MCF 10A (cell line): ENCODE data around the gene UMODL1. TPM values are rescaled to one million over a fixed set of nuclear protein-coding genes. Genes with fewer than 3 reads are reported as not detected.

Source experiments
- BruUV-seq: library from RNA; stranded (reverse); fragments of 400-500 nt; replicated peaks from 2 replicates; lab custom pipeline; 2021; lab: Mats Ljungman, UMichigan
- CTCF ChIA-PET: fragments of 300-600 bp; sonication (Branson Sonifier 250); formaldehyde crosslinking; extraction: SDS; loops from one replicate; lab custom pipeline; 2021; ENCODE audit warnings: antibody characterized with exemption, inconsistent platforms; lab: Yijun Ruan, JAX
- POLR2A ChIA-PET: fragments of 300-600, 350-650 bp; sonication (Branson Sonifier 250); formaldehyde crosslinking; extraction: SDS; loops from one replicate; lab custom pipeline; 2020; ENCODE audit warnings: antibody characterized with exemption, inconsistent platforms; lab: Yijun Ruan, JAX
- DNase-seq: peaks from one replicate; pipeline ENCODE4 v3.0.0-alpha.2; 2018; ENCODE audit not compliant: unreplicated experiment
- H3K27ac Mint-ChIP-seq: one replicate; pipeline ENCODE4 v1.8.0; 2022; ENCODE audit warnings: mild to moderate bottlenecking, low read depth, mixed read lengths; ENCODE audit not compliant: unreplicated experiment
- H3K27me3 Mint-ChIP-seq: one replicate; pipeline ENCODE4 v1.8.0; 2022; ENCODE audit warnings: mixed read lengths; ENCODE audit not compliant: insufficient read depth, unreplicated experiment
- H3K36me3 Mint-ChIP-seq: one replicate; pipeline ENCODE4 v1.8.0; 2022; ENCODE audit warnings: mild to moderate bottlenecking, moderate library complexity, mixed read lengths; ENCODE audit not compliant: insufficient read depth, unreplicated experiment
- H3K4me1 Mint-ChIP-seq: one replicate; pipeline ENCODE4 v1.8.0; 2022; ENCODE audit warnings: mixed read lengths; ENCODE audit not compliant: insufficient read depth, unreplicated experiment
- H3K4me3 Mint-ChIP-seq: one replicate; pipeline ENCODE4 v1.8.0; 2022; ENCODE audit warnings: mild to moderate bottlenecking, moderate library complexity, mixed read lengths; ENCODE audit not compliant: unreplicated experiment
- H3K9me3 Mint-ChIP-seq: one replicate; pipeline ENCODE4 v1.8.0; 2022; ENCODE audit warnings: mixed read lengths; ENCODE audit not compliant: unreplicated experiment
- CTCF ChIP-seq: fragments of 200-600 bp; IDR thresholded peaks from one replicate; pipeline ENCODE4 v1.8.0; 2022; ENCODE audit warnings: antibody characterized with exemption, mild to moderate bottlenecking; ENCODE audit not compliant: unreplicated experiment
- intact Hi-C: fragments of 100-400 bp; cut with micrococcal nuclease; formaldehyde crosslinking; loops from 2 replicates; pipeline ENCODE4 v1.14.1; 2022
- total RNA-seq: library from RNA; stranded (reverse); gene quantifications from 2 replicates; pipeline ENCODE4 v1.2.3, GENCODE V29; 2022

Gene UMODL1
- total RNA-seq, 1 experiment from 2014 or later: not detected

- peaks cover 18% of the 10 kb centered on the region for H3K4me1 Mint-ChIP-seq
- no peaks in the 10 kb centered on the region for H3K27me3 Mint-ChIP-seq
- TF ChIP-seq CTCF: no peak
- intact Hi-C loops: no loop called here
- no peak overlapping the region for H3K27ac Mint-ChIP-seq
- DNase-seq: no peak
- H3K9me3 Mint-ChIP-seq: no peaks in the 10 kb centered on the region
- ChIA-PET POLR2A (interaction anchor here (1.3 kb wide), 1 partner anchor 14 kb away, joined by 3 read pairs; no protein-coding TSS in a partner anchor), CTCF (interaction anchor here (1.8 kb wide), 1 partner anchor 17 kb away, joined by 6 read pairs; no protein-coding TSS in a partner anchor)
- BruUV-seq: no TSS peak
- H3K36me3 Mint-ChIP-seq: no peaks in the 10 kb centered on the region
- no peak overlapping the region for H3K4me3 Mint-ChIP-seq
Observed at GRCh38 chr21:42187976-42188653, 117.0 kb downstream of the UMODL1 start.

GRCh38 chr21:42188663-42189062 lies 117.5 kb downstream of the UMODL1 start:
- BruUV-seq: no TSS peak
- intact Hi-C loops: no loop called here
- ChIA-PET CTCF (no interaction called here), POLR2A (interaction anchor here (1.3 kb wide), 1 partner anchor 15 kb away, joined by 3 read pairs; no protein-coding TSS in a partner anchor)
- H3K27ac Mint-ChIP-seq: no peak overlapping the region
- H3K36me3 Mint-ChIP-seq: no peaks in the 10 kb centered on the region
- DNase-seq: no peak
- peaks cover 23% of the 10 kb centered on the region for H3K4me1 Mint-ChIP-seq
- H3K4me3 Mint-ChIP-seq: no peak overlapping the region
- TF ChIP-seq CTCF: no peak
- no peaks in the 10 kb centered on the region for H3K27me3 Mint-ChIP-seq
- H3K9me3 Mint-ChIP-seq: no peaks in the 10 kb centered on the region

- no peaks in the 10 kb centered on the region for H3K9me3 Mint-ChIP-seq
- no peak overlapping the region for H3K27ac Mint-ChIP-seq
- peaks cover 31% of the 10 kb centered on the region for H3K4me1 Mint-ChIP-seq
- ChIA-PET CTCF (interaction anchor here (0.6 kb wide), 1 partner anchor 35 kb away, joined by 3 read pairs; no protein-coding TSS in a partner anchor), POLR2A (interaction anchor here (0.6 to 1.4 kb wide), 4 partner anchors 9 to 112 kb away, joined by 3 to 6 read pairs (median 3); no protein-coding TSS in a partner anchor)
- no TSS peak for BruUV-seq
- no peaks in the 10 kb centered on the region for H3K36me3 Mint-ChIP-seq
- no peak for DNase-seq
- TF ChIP-seq CTCF: no peak
- no peaks in the 10 kb centered on the region for H3K27me3 Mint-ChIP-seq
- intact Hi-C loops: no loop called here
- no peak overlapping the region for H3K4me3 Mint-ChIP-seq
Observed at GRCh38 chr21:42189431-42189830, 118.3 kb downstream of the UMODL1 start.

GRCh38 chr21:42189860-42190485 lies 118.9 kb downstream of the UMODL1 start:
- intact Hi-C loops: no loop called here
- no TSS peak for BruUV-seq
- Mint-ChIP-seq H3K4me1 (peaks cover 35% of the 10 kb centered on the region), H3K27ac (no peak overlapping the region), H3K36me3 (no peaks in the 10 kb centered on the region), H3K4me3 (no peak overlapping the region), H3K9me3 (no peaks in the 10 kb centered on the region), H3K27me3 (no peaks in the 10 kb centered on the region)
- DNase-seq: no peak
- POLR2A ChIA-PET: interaction anchor here (0.6 to 1.4 kb wide), 3 partner anchors 9 to 113 kb away, joined by 3 to 6 read pairs (median 3); no protein-coding TSS in a partner anchor
- CTCF ChIA-PET: interaction anchor here (0.6 kb wide), 1 partner anchor 35 kb away, joined by 3 read pairs; no protein-coding TSS in a partner anchor
- no peak for TF ChIP-seq CTCF
